ENCODE data around the gene PPP2R2C.

The PPP2R2C gene

GRCh38 chr4:6329478-6330383 is 142.7 kb downstream of the PPP2R2C start:
- no peak for DNase-seq (ENCODE audit: low read depth)

- DNase-seq (ENCODE audit: low read depth) = no peak
These were observed 143.9 kb downstream of the PPP2R2C start for GRCh38 chr4:6328526-6328925.

GRCh38 chr4:6327220-6327917 is 145.0 kb downstream of the PPP2R2C start:
- DNase-seq (ENCODE audit: low read depth) = peak; percentile 66

- DNase-seq (ENCODE audit: low read depth) = no peak
These were observed 145.9 kb downstream of the PPP2R2C start for GRCh38 chr4:6326312-6327060.

DNA sequence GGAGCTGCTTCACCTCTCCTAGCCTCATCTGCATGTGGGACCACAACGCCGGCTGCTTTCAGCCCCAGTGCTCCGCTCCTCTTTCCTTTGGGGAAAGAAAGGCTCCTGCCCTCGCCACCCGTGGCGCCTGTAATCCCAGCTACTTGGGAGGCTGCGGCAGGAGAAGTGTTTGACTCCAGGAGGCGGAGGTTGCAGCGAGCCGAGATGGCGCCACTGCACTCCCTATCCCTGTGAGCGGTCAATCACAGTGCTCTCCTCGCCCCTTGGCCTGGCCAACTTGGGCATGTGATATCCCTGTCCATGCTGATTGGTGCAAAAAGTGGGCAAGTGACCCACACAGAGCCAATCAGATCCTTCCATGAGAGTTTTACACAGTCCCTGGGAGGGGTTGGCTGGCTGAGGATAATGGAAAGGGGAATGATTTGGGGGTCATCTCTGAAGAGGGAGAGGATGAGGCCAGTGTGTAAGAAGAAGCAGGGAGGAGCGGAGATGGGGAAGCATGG is 146.6 kb downstream of the PPP2R2C start:
- DNase-seq (ENCODE audit: low read depth) = no peak

- DNase-seq (ENCODE audit: low read depth) = no peak
These were observed 147.2 kb downstream of the PPP2R2C start for GRCh38 chr4:6324999-6325787.

DNA sequence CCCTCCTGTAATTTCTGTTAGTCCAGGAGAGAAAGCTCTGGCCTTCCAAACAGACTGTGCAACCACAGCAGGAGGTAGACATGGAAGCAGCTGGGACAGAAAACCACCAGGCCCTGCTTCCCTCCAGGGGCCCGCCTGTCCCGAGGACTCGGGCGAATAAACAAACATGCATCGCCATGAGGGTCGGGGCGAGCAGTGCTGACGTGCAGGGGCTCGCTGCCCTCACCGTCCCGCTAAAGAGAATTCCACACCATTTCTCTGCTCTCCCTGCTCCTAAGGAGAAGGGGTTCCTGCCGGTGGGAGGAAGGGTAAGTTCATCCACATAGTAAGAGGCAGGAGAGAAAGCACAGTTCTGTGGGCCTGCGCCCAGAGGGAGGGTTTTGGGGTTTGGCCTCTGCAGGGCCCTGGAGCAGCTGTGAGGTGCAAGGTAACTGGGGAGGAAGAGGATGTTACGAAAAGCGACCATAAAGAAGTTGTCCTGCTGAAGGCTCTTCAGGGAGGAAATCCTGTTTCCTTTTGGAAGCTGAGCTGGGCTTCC is 147.9 kb downstream of the PPP2R2C start:
- DNase-seq (ENCODE audit: low read depth) = no peak

DNA sequence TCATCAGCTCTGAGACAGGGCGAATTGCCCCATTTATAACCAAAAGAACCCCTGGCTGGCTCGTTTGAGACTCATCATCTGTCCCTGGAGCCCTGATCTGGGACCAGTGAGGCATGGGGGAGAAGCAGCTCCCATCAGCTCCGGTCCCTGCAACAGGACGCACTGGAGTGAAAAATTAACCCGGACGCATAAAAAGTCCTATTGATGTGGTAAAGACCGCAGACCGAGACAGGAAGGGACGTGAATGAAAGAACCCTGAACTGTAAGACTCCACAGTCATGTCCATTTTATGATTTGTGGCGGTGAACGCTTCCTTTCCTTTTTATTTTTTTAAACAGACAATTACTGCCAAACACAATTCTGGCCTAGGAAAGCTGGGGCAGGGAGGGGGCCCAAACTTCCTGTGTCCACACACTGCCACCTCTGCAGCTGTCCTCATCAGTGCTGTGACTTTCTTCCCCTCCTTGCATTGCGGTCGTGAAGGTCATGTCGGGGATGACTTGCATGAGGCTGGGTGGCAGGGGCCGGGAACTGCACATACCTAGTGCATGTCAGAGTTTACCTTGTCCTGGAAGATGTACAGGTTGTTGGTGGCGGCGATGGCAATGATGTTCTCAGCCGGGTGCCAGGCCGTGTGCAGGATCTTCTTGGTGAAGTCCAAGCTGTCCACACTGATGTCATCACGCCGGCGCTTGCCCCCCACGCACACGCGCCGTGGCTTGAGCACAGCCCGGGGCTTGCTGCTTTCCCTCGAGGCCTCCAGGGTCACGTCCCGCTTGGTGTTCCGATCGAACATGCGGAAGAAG is 149.4 kb downstream of the PPP2R2C start:
- DNase-seq (ENCODE audit: low read depth) = no peak

DNA sequence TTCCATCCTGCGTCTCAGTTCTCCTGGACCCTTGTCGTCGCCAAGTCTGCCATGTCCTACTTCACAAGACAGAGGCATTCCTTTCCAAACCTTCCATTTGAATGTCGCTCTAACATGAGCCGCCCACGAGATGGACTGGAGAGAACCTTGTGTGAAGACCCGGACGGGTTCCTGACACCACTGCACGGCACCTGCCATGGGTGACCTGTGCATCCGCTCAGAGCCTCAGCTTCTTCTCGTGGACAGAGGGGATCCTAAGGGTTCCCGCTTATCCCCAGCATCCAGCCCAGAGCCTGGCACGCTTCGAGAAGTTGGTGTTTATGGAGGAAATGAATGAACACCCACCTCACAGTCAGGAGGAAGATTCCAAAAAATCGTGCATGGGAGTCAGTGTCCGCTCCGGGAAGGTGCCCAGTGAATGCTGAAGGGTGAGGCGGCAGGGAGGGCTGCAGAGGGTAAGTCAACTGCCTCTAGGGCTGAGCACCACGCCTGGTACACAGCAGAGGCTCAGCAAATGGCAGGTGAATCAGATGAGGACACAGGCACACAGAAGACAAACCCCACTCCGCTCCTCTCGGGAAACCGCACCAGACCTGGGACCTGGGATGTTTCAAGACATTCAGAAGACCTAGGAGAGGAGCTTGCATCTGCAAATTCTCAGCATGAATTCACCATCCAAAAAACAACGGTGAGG is 150.2 kb downstream of the PPP2R2C start:
- no peak for DNase-seq (ENCODE audit: low read depth)

DNA sequence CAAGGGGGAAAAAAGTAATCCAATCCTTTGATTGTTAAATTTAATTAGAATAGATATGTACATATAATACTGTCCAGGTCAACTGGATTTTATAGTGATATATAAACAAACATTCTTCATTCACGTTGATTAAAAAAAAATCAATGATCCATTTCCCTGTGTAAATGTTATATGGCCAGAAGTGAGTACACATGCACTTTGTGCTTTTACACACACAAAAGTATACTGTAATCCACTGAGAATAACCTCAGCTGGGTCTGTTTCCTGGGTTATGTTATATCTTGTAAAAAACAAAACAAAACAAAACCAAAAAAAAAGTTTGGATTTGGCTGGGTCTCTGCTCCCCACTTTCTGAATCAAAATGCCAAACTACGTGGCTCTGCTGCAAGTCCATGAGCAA is 151.1 kb downstream of the PPP2R2C start:
- DNase-seq (ENCODE audit: low read depth) = no peak

GRCh38 chr4:6320663-6321062 is 151.8 kb downstream of the PPP2R2C start:
- DNase-seq (ENCODE audit: low read depth) = no peak

DNA sequence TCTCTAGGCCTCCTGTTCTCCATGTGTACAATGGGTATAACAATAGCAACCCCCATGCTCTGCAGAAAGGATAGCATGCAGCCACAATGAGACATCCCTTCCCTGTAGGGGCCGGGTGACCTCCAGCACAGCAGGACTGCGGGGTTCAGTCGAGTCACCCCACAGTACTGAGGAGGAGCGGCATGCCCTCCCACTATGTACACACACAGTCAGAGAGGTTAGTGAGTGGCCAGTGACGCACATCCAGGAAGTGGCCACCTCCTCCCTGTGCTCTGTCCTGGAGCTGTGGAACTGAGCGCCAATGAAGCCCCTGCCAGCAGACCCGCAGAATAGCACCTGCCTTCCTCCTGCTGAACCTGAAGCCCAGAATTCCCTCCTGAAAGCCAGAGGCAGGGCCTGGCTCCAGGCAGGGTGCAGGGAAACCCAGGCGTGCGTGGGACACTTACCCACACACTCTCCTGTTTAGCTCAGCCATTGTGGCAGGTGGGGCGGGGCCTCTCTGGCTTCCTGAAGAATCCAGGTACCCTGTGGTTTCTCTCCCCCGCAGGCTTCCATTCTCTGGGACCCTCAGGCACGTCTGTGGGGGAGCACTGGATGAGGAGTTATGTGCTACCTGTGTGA is 152.8 kb downstream of the PPP2R2C start:
- no peak for DNase-seq (ENCODE audit: low read depth)

DNA sequence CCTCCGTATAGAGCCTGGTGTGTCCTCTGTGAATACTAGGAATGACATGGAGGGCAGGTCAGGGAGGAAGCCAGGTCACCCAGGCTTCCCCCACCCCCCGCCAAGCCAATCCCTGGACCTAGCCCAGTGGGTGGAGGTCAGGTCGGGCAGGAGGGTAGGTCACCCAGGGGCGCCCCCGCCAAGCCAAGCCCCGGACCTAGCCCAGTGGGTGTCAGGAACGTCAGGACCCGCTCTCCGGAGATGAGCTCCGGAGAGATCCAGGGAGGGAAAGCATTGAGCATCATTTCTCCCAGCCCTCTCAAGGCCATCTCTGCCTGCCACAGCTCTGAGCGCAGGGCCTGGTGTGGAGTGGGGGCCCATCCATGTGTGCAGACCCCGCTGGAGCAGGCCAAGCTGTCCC is 154.2 kb downstream of the PPP2R2C start:
- DNase-seq (ENCODE audit: low read depth) = no peak

DNA sequence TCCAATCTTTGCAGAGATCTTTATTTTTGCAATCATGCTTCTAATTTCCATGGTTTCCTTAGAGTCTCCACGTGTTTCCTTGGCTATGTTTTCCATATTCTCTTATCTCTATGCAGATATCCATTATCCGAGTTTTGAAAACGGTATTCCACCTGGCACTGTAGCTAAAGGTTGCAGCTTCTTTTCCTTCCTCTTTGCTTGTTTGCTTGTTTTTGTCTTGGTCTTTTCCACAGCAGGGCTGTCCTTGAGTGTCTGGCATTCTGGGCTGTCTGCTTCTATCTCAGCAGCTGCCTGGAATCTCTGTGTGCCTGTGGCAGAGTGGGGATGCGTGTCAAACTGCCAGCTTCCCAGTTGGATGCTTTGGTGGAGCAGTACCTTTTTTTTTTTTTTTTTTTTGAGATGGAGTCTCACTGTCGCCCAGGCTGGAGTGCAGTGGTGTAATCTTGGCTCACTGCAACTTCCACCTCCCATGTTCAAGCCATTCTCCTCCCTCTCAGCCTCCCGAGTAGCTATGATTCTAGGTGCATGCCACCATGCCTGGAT is 155.9 kb downstream of the PPP2R2C start:
- no peak for DNase-seq (ENCODE audit: low read depth)

DNA sequence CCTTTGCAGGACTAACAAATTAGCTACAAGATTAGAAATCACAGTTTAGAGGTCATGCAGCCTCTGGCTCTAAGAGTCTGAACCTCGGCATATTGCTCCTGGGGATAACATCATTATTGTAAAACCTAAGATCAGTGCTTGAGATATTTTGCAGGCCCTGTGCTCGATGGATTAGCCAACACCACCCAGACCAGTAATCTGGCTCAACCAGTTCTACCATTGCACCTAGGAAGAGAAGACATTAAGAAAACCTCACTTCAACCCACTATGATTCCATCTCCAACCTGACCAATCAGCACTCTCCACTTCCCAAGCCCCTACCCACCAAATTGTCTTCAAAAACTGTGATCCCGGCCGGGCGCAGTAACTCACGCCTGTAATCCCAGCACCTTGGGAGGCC is 159.2 kb downstream of the PPP2R2C start:
- no peak for DNase-seq (ENCODE audit: low read depth)

- no peak for DNase-seq (ENCODE audit: low read depth)
These were observed 162.6 kb downstream of the PPP2R2C start for GRCh38 chr4:6309777-6310176.

GRCh38 chr4:6308899-6309643 is 163.3 kb downstream of the PPP2R2C start:
- no peak for DNase-seq (ENCODE audit: low read depth)

- DNase-seq (ENCODE audit: low read depth) = no peak
These were observed 164.5 kb downstream of the PPP2R2C start for GRCh38 chr4:6307891-6308290.
